Parathyroid adenoma (tissue), 2 donors: ENCODE measurements around the gene KNDC1.

Experiments used
- H2AFZ ChIP-seq: fragments of 300-600 bp; sonication (generic); one replicate; pipeline ENCODE4 v1.7.0; 2017; ENCODE audit warnings: antibody characterized with exemption, mild to moderate bottlenecking
- H3K27ac ChIP-seq: fragments of 300-600 bp; sonication (generic); one replicate; pipeline ENCODE4 v1.7.0; 2017
- H3K27me3 ChIP-seq: fragments of 300-600 bp; sonication (generic); one replicate; pipeline ENCODE4 v1.7.0; 2017; ENCODE audit warnings: low read length; ENCODE audit not compliant: control insufficient read depth, insufficient read depth
- H3K36me3 ChIP-seq: fragments of 300-600 bp; sonication (generic); one replicate; pipeline ENCODE4 v1.7.0; 2017; ENCODE audit warnings: low read length; ENCODE audit not compliant: control insufficient read depth, insufficient read depth
- H3K4me1 ChIP-seq: fragments of 300-600 bp; sonication (generic); one replicate; pipeline ENCODE4 v1.7.0; 2017; ENCODE audit warnings: control low read depth
- H3K4me2 ChIP-seq: fragments of 300-600 bp; sonication (generic); one replicate; pipeline ENCODE4 v1.7.0; 2017; ENCODE audit warnings: low read length
- H3K4me3 ChIP-seq: fragments of 300-600 bp; sonication (generic); one replicate; pipeline ENCODE4 v1.7.0; 2017; ENCODE audit warnings: low read depth, low read length
- H3K79me2 ChIP-seq: fragments of 300-600 bp; sonication (generic); one replicate; pipeline ENCODE4 v1.7.0; 2017; ENCODE audit warnings: control low read depth
- H3K9ac ChIP-seq: fragments of 300-600 bp; sonication (generic); one replicate; pipeline ENCODE4 v1.7.0; 2017; ENCODE audit warnings: mild to moderate bottlenecking
- H3K9me3 ChIP-seq: fragments of 300-600 bp; sonication (generic); one replicate; pipeline ENCODE4 v1.7.0; 2017; ENCODE audit warnings: low read length; ENCODE audit not compliant: control insufficient read depth
- TF ChIP-seq, protein P1 (sequence below): fragments of 300-600 bp; sonication (generic); IDR thresholded peaks from one replicate; pipeline ENCODE4 v1.7.0; 2017; ENCODE audit warnings: antibody characterized with exemption, mild to moderate bottlenecking
- donor health status: primary hyperparathyroidism.

KNDC1 gene

GRCh38 chr10:133249975-133250754 lies 90.1 kb downstream of the KNDC1 start:
- Histone ChIP-seq H3K36me3 (no peaks in the 10 kb centered on the region), H3K27me3 (no peaks in the 10 kb centered on the region)

DNA sequence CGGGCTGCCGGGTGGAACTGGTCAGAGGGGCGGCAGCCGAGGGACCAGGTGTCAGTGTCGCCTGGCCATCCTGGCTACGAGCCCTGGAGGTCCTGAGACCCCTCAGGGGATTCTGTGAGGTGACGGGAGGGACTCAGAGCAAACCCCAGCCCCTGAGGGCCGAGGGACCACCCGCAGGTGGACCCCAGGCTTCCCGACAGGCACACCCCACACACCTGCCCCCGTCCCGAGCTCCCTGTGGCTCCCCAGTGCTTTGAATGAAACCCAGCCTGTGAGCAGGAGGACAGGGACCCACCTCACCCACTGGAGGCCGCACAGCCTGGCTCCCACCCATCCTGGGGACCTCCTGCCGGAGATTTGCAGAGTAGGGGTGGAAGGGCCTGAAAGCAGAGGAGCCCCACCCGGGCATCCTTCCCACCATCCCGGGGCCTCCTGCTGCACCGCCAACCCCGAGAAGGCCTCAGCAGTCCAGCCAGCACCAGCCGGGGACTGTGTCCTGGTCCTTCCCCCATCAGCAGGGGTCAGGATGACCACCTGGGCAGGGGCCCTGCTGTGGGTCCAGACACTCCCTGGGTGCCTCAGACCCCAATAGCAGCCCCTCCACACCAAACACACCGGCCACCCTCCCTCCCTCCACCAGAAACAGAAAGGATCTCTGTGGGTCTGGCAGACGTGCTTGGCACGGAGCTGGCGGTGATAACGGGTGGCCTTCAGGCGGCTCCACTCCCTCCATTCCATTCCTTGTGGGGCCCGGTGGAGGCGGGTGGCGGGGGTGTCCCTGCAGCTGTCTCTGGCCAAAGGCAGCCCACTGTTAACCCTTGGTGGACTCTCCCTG lies 91.6 kb downstream of the KNDC1 start:
- no peak overlapping the region for H3K27ac ChIP-seq
- H3K36me3 ChIP-seq = no peaks in the 10 kb centered on the region
- H3K27me3 ChIP-seq = no peaks in the 10 kb centered on the region
- H3K9me3 ChIP-seq = no peaks in the 10 kb centered on the region
- H3K9ac ChIP-seq = no peak overlapping the region
- no peaks in the 10 kb centered on the region for H3K79me2 ChIP-seq
- H3K4me2 ChIP-seq = no peak overlapping the region
- no peak overlapping the region for H2AFZ ChIP-seq
- H3K4me1 ChIP-seq = no peaks in the 10 kb centered on the region
- no peak overlapping the region for H3K4me3 ChIP-seq
- TF ChIP-seq, protein P1, sequence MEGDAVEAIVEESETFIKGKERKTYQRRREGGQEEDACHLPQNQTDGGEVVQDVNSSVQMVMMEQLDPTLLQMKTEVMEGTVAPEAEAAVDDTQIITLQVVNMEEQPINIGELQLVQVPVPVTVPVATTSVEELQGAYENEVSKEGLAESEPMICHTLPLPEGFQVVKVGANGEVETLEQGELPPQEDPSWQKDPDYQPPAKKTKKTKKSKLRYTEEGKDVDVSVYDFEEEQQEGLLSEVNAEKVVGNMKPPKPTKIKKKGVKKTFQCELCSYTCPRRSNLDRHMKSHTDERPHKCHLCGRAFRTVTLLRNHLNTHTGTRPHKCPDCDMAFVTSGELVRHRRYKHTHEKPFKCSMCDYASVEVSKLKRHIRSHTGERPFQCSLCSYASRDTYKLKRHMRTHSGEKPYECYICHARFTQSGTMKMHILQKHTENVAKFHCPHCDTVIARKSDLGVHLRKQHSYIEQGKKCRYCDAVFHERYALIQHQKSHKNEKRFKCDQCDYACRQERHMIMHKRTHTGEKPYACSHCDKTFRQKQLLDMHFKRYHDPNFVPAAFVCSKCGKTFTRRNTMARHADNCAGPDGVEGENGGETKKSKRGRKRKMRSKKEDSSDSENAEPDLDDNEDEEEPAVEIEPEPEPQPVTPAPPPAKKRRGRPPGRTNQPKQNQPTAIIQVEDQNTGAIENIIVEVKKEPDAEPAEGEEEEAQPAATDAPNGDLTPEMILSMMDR = no peak

More at GRCh38 chr10:133249975-133250754, 90.1 kb downstream of the KNDC1 start:
- Histone ChIP-seq H3K79me2 (no peaks in the 10 kb centered on the region), H3K9me3 (no peaks in the 10 kb centered on the region), H3K4me1 (no peaks in the 10 kb centered on the region), H3K4me2 (no peak overlapping the region), H3K4me3 (no peak overlapping the region), H3K27ac (no peak overlapping the region), H2AFZ (no peak overlapping the region), H3K9ac (no peak overlapping the region)
- TF ChIP-seq, protein P1 = no peak

DNA sequence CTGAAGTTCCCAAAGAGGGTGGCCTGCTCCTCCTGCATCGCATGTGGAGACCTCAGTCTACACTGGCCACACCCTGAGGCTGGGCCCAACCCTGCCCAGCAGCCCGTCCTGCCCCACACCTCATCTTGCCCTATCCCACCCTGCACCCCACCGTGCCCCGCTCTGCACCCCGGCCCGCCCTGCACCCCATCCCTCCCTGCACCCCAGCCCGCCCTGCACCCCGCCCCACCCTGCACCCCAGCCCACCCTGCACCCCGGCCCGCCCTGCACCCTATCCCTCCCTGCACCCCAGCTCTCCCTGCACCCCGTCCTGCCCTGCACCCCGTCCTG lies 92.2 kb downstream of the KNDC1 start:
- Histone ChIP-seq H3K4me2 (no peak overlapping the region), H3K9me3 (no peaks in the 10 kb centered on the region), H2AFZ (no peak overlapping the region), H3K79me2 (no peaks in the 10 kb centered on the region), H3K4me1 (no peaks in the 10 kb centered on the region), H3K27ac (no peak overlapping the region), H3K4me3 (no peak overlapping the region), H3K36me3 (no peaks in the 10 kb centered on the region), H3K27me3 (no peaks in the 10 kb centered on the region), H3K9ac (no peak overlapping the region)
- TF ChIP-seq, protein P1 = no peak

GRCh38 chr10:133253361-133253955 lies 93.4 kb downstream of the KNDC1 start:
- Histone ChIP-seq H3K36me3 (no peaks in the 10 kb centered on the region), H3K27ac (no peak overlapping the region), H3K9ac (no peak overlapping the region), H3K4me3 (no peak overlapping the region), H3K27me3 (no peaks in the 10 kb centered on the region), H3K9me3 (no peaks in the 10 kb centered on the region), H2AFZ (no peak overlapping the region), H3K79me2 (no peaks in the 10 kb centered on the region), H3K4me1 (no peaks in the 10 kb centered on the region), H3K4me2 (no peak overlapping the region)
- TF ChIP-seq, protein P1 = no peak
